ENCODE data around the gene CCNG1. TPM values are rescaled to one million over a fixed set of nuclear protein-coding genes. Genes with fewer than 3 reads are reported as not detected.
A peak's percentile ranks its signal among the peaks of the same experiment; 100 is the strongest.

The CCNG1 gene
- total and polyA plus RNA-seq, 9 of the 15 experiments (the other 6 are each of a cell fraction or from before 2014, with no cell fraction given): 121 to 293 (median 245) TPM

DNA sequence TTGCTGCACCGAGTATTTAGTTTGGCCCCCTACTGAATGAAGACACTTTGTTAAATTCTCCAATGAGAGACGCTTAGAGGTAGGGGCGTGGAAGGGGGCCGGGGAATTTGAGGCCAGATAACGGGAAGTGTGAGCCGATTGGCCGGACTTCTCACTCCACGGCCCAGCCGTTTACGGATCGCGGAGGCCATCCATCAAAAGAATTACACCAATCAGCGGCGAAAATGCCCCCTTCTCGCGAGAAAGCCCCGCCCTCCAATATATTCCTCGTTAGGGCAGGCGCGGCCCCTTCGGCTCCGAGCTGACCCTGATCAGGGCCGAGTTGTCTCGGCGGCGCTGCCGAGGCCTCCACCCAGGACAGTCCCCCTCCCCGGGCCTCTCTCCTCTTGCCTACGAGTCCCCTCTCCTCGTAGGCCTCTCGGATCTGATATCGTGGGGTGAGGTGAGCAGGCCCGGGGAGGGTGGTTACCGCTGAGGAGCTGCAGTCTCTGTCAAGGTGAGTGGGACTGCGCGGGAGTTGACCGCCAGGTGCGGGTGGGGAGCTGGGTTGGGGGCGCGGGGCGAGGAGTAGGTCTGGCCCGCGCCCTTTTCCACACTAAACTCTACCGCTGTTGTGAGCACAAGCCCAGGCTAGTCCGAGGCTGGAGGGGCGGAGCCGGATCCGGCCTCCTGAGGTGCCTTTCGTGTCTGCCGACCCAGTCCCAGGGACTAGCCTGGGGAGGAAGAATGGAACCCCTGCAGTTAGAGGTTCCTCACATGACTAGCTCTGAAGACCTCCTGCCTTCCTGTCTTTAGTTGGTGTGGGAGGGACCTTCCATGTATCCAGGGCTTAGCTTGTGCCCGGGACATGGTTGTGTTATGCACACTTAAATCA, at the start of gene CCNG1 (continued):
- TF ChIP-seq KLF13 (tag; IDR thresholded peaks at IDR 0.05; ENCODE audit: borderline replicate concordance, low read depth): 0 out of 2 replicates have a peak, but pooled peaks have one; percentile 21
- 0 out of 2 replicates have a peak, but pooled peaks have one; percentile 40 for TF ChIP-seq SRSF3 (IDR thresholded peaks at IDR 0.05; ENCODE audit: insufficient read depth, low read length)
- TF ChIP-seq, protein P1, sequence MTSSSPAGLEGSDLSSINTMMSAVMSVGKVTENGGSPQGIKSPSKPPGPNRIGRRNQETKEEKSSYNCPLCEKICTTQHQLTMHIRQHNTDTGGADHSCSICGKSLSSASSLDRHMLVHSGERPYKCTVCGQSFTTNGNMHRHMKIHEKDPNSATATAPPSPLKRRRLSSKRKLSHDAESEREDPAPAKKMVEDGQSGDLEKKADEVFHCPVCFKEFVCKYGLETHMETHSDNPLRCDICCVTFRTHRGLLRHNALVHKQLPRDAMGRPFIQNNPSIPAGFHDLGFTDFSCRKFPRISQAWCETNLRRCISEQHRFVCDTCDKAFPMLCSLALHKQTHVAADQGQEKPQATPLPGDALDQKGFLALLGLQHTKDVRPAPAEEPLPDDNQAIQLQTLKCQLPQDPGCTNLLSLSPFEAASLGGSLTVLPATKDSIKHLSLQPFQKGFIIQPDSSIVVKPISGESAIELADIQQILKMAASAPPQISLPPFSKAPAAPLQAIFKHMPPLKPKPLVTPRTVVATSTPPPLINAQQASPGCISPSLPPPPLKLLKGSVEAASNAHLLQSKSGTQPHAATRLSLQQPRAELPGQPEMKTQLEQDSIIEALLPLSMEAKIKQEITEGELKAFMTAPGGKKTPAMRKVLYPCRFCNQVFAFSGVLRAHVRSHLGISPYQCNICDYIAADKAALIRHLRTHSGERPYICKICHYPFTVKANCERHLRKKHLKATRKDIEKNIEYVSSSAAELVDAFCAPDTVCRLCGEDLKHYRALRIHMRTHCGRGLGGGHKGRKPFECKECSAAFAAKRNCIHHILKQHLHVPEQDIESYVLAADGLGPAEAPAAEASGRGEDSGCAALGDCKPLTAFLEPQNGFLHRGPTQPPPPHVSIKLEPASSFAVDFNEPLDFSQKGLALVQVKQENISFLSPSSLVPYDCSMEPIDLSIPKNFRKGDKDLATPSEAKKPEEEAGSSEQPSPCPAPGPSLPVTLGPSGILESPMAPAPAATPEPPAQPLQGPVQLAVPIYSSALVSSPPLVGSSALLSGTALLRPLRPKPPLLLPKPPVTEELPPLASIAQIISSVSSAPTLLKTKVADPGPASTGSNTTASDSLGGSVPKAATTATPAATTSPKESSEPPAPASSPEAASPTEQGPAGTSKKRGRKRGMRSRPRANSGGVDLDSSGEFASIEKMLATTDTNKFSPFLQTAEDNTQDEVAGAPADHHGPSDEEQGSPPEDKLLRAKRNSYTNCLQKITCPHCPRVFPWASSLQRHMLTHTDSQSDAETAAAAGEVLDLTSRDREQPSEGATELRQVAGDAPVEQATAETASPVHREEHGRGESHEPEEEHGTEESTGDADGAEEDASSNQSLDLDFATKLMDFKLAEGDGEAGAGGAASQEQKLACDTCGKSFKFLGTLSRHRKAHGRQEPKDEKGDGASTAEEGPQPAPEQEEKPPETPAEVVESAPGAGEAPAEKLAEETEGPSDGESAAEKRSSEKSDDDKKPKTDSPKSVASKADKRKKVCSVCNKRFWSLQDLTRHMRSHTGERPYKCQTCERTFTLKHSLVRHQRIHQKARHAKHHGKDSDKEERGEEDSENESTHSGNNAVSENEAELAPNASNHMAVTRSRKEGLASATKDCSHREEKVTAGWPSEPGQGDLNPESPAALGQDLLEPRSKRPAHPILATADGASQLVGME (CRISPR knock-in tag; IDR thresholded peaks at IDR 0.05): no peak
- TF ChIP-seq MYBL2 (IDR thresholded peaks at IDR 0.05; ENCODE audit: low read depth): peak; percentile 72
- TF ChIP-seq MYBL2 (CRISPR knock-in tag; IDR thresholded peaks at IDR 0.05; ENCODE audit: borderline replicate concordance): no peak
- TF ChIP-seq ZNF224 (CRISPR knock-in tag; IDR thresholded peaks at IDR 0.05): no peak
- TF ChIP-seq MTA1 (IDR thresholded peaks at IDR 0.05; ENCODE audit: borderline replicate concordance): 0 out of 2 replicates have a peak, but pooled peaks have one; percentile 33
- TF ChIP-seq, protein P2, sequence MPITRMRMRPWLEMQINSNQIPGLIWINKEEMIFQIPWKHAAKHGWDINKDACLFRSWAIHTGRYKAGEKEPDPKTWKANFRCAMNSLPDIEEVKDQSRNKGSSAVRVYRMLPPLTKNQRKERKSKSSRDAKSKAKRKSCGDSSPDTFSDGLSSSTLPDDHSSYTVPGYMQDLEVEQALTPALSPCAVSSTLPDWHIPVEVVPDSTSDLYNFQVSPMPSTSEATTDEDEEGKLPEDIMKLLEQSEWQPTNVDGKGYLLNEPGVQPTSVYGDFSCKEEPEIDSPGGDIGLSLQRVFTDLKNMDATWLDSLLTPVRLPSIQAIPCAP (CRISPR knock-in tag; IDR thresholded peaks at IDR 0.05; ENCODE audit: borderline replicate concordance): no peak
- TF ChIP-seq, protein P3, sequence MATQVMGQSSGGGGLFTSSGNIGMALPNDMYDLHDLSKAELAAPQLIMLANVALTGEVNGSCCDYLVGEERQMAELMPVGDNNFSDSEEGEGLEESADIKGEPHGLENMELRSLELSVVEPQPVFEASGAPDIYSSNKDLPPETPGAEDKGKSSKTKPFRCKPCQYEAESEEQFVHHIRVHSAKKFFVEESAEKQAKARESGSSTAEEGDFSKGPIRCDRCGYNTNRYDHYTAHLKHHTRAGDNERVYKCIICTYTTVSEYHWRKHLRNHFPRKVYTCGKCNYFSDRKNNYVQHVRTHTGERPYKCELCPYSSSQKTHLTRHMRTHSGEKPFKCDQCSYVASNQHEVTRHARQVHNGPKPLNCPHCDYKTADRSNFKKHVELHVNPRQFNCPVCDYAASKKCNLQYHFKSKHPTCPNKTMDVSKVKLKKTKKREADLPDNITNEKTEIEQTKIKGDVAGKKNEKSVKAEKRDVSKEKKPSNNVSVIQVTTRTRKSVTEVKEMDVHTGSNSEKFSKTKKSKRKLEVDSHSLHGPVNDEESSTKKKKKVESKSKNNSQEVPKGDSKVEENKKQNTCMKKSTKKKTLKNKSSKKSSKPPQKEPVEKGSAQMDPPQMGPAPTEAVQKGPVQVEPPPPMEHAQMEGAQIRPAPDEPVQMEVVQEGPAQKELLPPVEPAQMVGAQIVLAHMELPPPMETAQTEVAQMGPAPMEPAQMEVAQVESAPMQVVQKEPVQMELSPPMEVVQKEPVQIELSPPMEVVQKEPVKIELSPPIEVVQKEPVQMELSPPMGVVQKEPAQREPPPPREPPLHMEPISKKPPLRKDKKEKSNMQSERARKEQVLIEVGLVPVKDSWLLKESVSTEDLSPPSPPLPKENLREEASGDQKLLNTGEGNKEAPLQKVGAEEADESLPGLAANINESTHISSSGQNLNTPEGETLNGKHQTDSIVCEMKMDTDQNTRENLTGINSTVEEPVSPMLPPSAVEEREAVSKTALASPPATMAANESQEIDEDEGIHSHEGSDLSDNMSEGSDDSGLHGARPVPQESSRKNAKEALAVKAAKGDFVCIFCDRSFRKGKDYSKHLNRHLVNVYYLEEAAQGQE (IDR thresholded peaks at IDR 0.05; ENCODE audit: borderline replicate concordance): no peak
- TF ChIP-seq, protein P3 (CRISPR knock-in tag; IDR thresholded peaks at IDR 0.05; ENCODE audit: low read depth): 0 out of 2 replicates have a peak, but pooled peaks have one; percentile 49
- no peak for TF ChIP-seq RBM14 (IDR thresholded peaks at IDR 0.05; ENCODE audit: borderline replicate concordance, insufficient read depth, low read depth, low read length)
